Breast epithelium (tissue), 3 donors: ENCODE measurements around the gene NFIX.

Source experiments
- POLR2AphosphoS5 ChIP-seq, 3 donors: sonication (generic); formaldehyde crosslinking; IDR thresholded peaks; one replicate each; pipeline ENCODE4 v1.6.1; 2017; ENCODE audit warnings: antibody characterized with exemption in 3 of 3
- TF ChIP-seq, protein P1 (sequence below), 3 donors: fragments of 450-650 bp; IDR thresholded peaks; one replicate each; pipeline ENCODE4 v1.5.1; 2016 to 2017; ENCODE audit warnings: antibody characterized with exemption in 3 of 3, mild to moderate bottlenecking in 3 of 3, moderate library complexity in 3 of 3

DNA sequence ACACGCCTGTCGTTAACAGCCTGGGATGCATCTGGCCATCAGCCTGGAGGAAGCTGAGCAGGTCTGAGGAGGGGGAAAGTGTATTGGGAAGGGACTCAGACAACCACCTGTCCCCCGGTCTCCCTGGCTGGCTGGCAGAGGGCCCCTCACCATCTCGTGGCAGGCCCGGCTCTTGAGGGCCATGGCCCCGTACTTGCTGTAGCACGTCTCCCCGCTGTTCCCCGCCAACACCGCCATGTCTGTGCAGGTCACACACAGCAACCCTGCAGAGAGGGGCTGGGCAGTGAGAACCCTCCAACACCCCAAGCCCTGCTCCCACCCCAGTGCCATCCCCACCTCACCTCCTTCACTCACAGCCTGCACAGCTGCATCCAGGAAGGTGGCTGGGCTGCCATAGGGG lies 117.3 kb downstream of the NFIX start:
- TF ChIP-seq, protein P1, sequence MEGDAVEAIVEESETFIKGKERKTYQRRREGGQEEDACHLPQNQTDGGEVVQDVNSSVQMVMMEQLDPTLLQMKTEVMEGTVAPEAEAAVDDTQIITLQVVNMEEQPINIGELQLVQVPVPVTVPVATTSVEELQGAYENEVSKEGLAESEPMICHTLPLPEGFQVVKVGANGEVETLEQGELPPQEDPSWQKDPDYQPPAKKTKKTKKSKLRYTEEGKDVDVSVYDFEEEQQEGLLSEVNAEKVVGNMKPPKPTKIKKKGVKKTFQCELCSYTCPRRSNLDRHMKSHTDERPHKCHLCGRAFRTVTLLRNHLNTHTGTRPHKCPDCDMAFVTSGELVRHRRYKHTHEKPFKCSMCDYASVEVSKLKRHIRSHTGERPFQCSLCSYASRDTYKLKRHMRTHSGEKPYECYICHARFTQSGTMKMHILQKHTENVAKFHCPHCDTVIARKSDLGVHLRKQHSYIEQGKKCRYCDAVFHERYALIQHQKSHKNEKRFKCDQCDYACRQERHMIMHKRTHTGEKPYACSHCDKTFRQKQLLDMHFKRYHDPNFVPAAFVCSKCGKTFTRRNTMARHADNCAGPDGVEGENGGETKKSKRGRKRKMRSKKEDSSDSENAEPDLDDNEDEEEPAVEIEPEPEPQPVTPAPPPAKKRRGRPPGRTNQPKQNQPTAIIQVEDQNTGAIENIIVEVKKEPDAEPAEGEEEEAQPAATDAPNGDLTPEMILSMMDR (IDR thresholded peaks at IDR 0.05) = no peak
- no peak for TF ChIP-seq POLR2AphosphoS5 (IDR thresholded peaks at IDR 0.05)
